HFFc6 (cell line): ENCODE results near the gene NODAL. TPM values are rescaled to one million over a fixed set of nuclear protein-coding genes. Genes with fewer than 3 reads are reported as not detected.
"Not testable (repeated sequence)": the region's sequence is repeated elsewhere in the genome, so short reads cannot be mapped to it uniquely, and the experiment has no call there.

ENCODE experiments used
- DNase-seq: peaks from one replicate; pipeline ENCODE4 v3.0.0-alpha.2; 2018
- H3K27ac Mint-ChIP-seq: 2 replicates; pipeline ENCODE4 v1.8.0; 2020; ENCODE audit warnings: mild to moderate bottlenecking, mixed read lengths
- H3K27me3 Mint-ChIP-seq: 2 replicates; pipeline ENCODE4 v1.8.0; 2021; ENCODE audit warnings: mild to moderate bottlenecking, moderate library complexity, mixed read lengths; ENCODE audit not compliant: insufficient read depth
- H3K36me3 Mint-ChIP-seq: 2 replicates; pipeline ENCODE4 v1.8.0; 2021; ENCODE audit warnings: low read depth, mixed read lengths
- H3K4me1 Mint-ChIP-seq: 2 replicates; pipeline ENCODE4 v1.8.0; 2020; ENCODE audit warnings: low read depth, mixed read lengths
- H3K4me3 Mint-ChIP-seq: 2 replicates; pipeline ENCODE4 v1.8.0; 2020; ENCODE audit warnings: mild to moderate bottlenecking, moderate library complexity, mixed read lengths
- H3K9me3 Mint-ChIP-seq: 2 replicates; pipeline ENCODE4 v1.8.0; 2020; ENCODE audit warnings: mild to moderate bottlenecking, mixed read lengths
- long read RNA-seq: library from polyadenylated mRNA; unstranded; transcript quantifications from one replicate; pipeline ENCODE4 v2.0.0, GENCODE V29; 2019
- total RNA-seq, 6 experiments: library from RNA; stranded (reverse); fragmentation: NEBNext Ultra II Directional; extraction: Animal tissue kit (Norgen Biotek cat#: 25700); gene quantifications; 2 replicates in 1 of 6; 3 replicates in 5 of 6; pipeline ENCODE4 v1.2.3, GENCODE V29; 2021
- TF ChIP-seq, protein P1 (sequence below): fragments of 200-600 bp; sonication (generic); IDR thresholded peaks from 2 replicates; pipeline ENCODE4 v1.5.0; 2021; ENCODE audit warnings: antibody characterized with exemption, mild to moderate bottlenecking

NODAL gene
- total RNA-seq, result not detected
- long read RNA-seq, result 0 reads

DNA sequence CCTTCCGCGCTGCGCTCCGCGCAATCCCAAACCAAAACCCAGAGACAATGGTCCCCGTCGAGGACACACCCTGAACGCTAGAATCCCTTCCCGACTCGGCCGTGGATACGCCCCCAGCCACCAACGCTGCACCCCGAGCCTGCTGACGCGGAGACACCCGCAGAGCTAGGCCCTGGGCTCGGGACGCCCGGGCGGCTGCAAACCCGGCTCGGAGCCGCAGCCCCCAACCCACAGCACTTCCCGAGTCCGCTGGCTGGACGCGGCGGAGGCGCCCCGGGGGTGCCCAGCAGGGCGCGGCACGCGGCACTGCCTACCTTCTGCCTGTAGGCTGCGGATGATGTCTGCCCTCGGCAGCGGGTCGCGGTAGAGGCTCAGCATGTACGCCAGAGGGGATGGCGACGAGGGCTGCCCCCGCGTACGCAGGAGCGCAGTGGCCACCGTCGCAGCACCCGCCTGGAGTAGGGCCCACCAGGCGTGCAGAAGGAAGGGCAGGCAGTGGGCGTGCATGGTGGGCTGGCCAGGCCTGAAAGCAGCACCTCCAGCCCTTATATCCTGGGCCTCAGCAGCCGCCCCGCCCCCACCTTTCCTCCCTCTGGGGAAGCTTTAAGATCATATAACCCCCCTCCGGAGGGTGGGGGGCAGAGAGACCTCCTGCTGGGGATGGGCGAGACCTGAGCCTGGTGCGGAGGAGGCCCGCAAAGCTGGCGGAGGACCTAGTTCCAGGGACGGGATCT is at the start of gene NODAL:
TSS of gene NODAL (minus strand) at position 521 of the 734 bp plus-strand sequence. CDS start at position 507, 14 bp downstream.
- DNase-seq, result no peak
- TF ChIP-seq, protein P1, sequence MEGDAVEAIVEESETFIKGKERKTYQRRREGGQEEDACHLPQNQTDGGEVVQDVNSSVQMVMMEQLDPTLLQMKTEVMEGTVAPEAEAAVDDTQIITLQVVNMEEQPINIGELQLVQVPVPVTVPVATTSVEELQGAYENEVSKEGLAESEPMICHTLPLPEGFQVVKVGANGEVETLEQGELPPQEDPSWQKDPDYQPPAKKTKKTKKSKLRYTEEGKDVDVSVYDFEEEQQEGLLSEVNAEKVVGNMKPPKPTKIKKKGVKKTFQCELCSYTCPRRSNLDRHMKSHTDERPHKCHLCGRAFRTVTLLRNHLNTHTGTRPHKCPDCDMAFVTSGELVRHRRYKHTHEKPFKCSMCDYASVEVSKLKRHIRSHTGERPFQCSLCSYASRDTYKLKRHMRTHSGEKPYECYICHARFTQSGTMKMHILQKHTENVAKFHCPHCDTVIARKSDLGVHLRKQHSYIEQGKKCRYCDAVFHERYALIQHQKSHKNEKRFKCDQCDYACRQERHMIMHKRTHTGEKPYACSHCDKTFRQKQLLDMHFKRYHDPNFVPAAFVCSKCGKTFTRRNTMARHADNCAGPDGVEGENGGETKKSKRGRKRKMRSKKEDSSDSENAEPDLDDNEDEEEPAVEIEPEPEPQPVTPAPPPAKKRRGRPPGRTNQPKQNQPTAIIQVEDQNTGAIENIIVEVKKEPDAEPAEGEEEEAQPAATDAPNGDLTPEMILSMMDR, result no peak
- Mint-ChIP-seq H3K36me3 (no peaks in the 10 kb centered on the region), H3K4me3 (no peak within 1 kb of the TSS), H3K4me1 (no peaks in the 10 kb centered on the region), H3K9me3 (no peaks in the 10 kb centered on the region), H3K27ac (no peak within 1 kb of the TSS), H3K27me3 (peaks cover 37% of the 10 kb centered on the region)

DNA sequence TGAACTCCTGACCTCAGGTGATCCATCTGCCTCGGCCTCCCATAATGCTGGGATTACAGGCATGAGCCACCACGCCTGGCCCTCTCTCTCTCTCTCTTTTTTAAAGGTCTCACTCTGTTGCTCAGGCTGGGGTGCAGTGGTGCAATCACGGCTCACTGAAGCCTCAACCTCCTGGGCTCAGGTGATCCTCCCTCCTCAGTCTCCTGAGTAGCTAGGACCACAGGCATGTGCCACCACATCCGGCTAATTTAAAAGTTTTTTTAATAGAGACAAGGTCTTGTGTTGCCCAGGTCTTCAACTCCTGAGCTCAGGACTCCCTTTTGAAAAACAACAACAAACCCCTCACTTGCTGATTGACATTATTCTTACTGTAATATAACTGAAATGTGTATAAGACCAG is 48.7 kb upstream of the NODAL start:
- Mint-ChIP-seq H3K36me3 (no peaks in the 10 kb centered on the region), H3K4me3 (no peak overlapping the region), H3K4me1 (no peaks in the 10 kb centered on the region), H3K27ac (no peak overlapping the region), H3K27me3 (peaks cover 36% of the 10 kb centered on the region), H3K9me3 (no peaks in the 10 kb centered on the region)
- DNase-seq, result no peak
- TF ChIP-seq, protein P1, result no peak

DNA sequence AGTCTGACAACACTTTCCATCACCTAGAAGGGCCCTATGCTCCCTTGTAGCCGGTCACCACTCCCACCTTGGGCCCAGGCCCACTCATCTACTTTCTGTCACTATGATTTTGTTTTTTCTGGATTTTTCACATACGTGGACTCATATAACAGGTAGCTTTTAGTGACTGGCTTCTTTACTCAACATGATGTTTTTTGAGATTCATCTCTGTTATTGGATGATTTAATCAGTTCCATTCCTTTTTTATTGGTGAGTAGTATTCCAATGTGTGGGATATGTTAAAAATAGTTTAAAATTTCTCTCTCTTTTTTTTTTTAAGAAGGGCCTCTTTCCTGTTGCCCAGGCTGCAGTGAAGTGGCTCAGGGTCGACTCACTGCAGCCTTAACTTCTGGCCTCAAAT is 46.3 kb upstream of the NODAL start:
- no peaks in the 10 kb centered on the region for H3K9me3 Mint-ChIP-seq
- H3K27ac Mint-ChIP-seq, result no peak overlapping the region
- H3K27me3 Mint-ChIP-seq, result peaks cover 39% of the 10 kb centered on the region
- no peak for DNase-seq
- no peaks in the 10 kb centered on the region for H3K36me3 Mint-ChIP-seq
- no peaks in the 10 kb centered on the region for H3K4me1 Mint-ChIP-seq
- TF ChIP-seq, protein P1, result no peak
- H3K4me3 Mint-ChIP-seq, result no peak overlapping the region

DNA sequence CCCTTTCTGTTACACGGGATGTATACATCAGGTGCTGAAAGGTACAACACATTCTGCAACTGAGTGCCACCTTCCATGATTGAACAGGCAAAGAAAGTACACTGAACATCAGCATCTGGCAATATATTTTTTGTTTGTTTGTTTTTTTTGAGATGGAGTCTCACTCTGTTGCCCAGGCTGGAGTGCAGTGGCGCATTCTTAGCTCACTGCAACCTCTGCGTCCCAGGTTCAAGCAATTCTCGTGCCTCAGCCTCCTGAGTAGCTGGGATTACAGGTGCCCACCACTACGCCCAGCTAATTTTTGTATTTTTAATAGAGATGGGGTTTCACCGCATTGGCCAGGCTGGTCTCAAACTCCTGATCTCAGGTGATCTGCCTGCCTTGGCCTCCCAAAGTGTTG is 42.4 kb upstream of the NODAL start:
- not testable (repeated sequence) for H3K9me3 Mint-ChIP-seq, H3K36me3 Mint-ChIP-seq, H3K4me1 Mint-ChIP-seq, DNase-seq, H3K27ac Mint-ChIP-seq, H3K4me3 Mint-ChIP-seq
- peaks cover 60% of the 10 kb centered on the region for H3K27me3 Mint-ChIP-seq

DNA sequence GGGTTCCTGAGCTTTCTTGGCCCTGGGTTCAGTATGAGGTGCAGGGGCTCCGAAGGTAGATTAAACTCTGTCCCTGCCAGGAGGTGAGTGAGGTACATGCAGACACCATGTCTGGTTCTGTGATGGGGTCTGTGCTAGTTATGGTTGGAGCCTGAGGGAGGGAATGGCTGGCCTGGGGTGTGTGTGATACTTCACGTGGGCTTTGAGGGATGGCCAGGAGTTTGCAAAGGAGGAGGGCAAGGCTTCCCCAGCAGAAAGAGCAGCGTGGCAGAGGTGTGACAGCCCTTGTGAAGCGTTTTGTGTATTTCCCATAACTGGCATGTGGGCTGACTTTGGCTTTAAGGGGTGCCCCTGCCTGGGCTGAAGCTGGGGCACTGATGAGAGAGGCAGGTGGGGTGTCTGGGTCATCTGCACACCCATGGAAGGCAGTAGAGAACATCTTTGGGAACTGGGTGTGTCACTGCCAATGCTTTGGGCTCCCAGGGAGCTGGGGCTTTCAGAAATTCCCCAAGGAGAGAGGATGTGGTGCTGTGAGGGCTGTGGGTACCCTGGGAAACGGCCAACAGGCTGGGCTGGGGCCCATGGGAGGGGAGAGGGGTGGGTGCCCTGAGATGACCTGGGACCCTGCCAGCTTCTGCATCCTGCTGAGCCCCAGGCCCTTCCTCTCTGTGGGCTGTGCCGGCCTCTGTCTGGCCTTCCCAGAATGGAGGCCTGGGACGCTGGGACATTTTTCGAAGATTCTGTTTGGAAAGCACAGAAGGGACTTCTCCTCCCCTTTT is 41.7 kb upstream of the NODAL start:
- Mint-ChIP-seq H3K36me3 (no peaks in the 10 kb centered on the region), H3K27ac (no peak overlapping the region), H3K9me3 (no peaks in the 10 kb centered on the region), H3K4me1 (no peaks in the 10 kb centered on the region), H3K4me3 (no peak overlapping the region), H3K27me3 (peaks cover 55% of the 10 kb centered on the region)
- DNase-seq, result no peak
- TF ChIP-seq, protein P1, result no peak
